ENCODE measurements around the gene RORB.
"Not testable (repeated sequence)": the region's sequence is repeated elsewhere in the genome, so short reads cannot be mapped to it uniquely, and the experiment has no call there.

RORB gene

GRCh38 chr9:74517188-74517587 is 20.1 kb downstream of the RORB start:
- DNase-seq, result no peak

GRCh38 chr9:74519419-74519818 is 22.3 kb downstream of the RORB start:
- DNase-seq, result no peak

- no peak for DNase-seq
These were observed 23.9 kb downstream of the RORB start for GRCh38 chr9:74521009-74521408.

- no peak for DNase-seq
These were observed 27.2 kb downstream of the RORB start for GRCh38 chr9:74524289-74524688.

- DNase-seq, result no peak
These were observed 29.1 kb downstream of the RORB start for GRCh38 chr9:74526215-74526614.

- no peak for DNase-seq
These were observed 30.6 kb downstream of the RORB start for GRCh38 chr9:74527718-74528117.

- DNase-seq, result no peak
These were observed 31.1 kb downstream of the RORB start for GRCh38 chr9:74528207-74528606.

- not testable (repeated sequence) for DNase-seq
These were observed 33.3 kb downstream of the RORB start for GRCh38 chr9:74530458-74530857.

GRCh38 chr9:74533253-74533652 is 36.1 kb downstream of the RORB start:
- DNase-seq, result no peak

- no peak for DNase-seq
These were observed 37.7 kb downstream of the RORB start for GRCh38 chr9:74534841-74535240.

- no peak for DNase-seq
These were observed 46.0 kb downstream of the RORB start for GRCh38 chr9:74543145-74543544.

- no peak for DNase-seq
These were observed 54.1 kb downstream of the RORB start for GRCh38 chr9:74551266-74551665.

GRCh38 chr9:74554751-74555419 is 57.8 kb downstream of the RORB start:
- no peak for DNase-seq

GRCh38 chr9:74555565-74555964 is 58.4 kb downstream of the RORB start:
- DNase-seq, result no peak

- no peak for DNase-seq
These were observed 59.5 kb downstream of the RORB start for GRCh38 chr9:74556685-74557084.

GRCh38 chr9:74557571-74557970 is 60.4 kb downstream of the RORB start:
- DNase-seq, result no peak

GRCh38 chr9:74562611-74563010 is 65.5 kb downstream of the RORB start:
- DNase-seq, result no peak

GRCh38 chr9:74570879-74571512 is 73.9 kb downstream of the RORB start:
- DNase-seq, result no peak

GRCh38 chr9:74573640-74574191 is 76.6 kb downstream of the RORB start:
- DNase-seq, result no peak

GRCh38 chr9:74576176-74576575 is 79.0 kb downstream of the RORB start:
- no peak for DNase-seq

GRCh38 chr9:74577956-74578355 is 80.8 kb downstream of the RORB start:
- DNase-seq, result no peak

- no peak for DNase-seq
These were observed 92.4 kb downstream of the RORB start for GRCh38 chr9:74589576-74589975.

GRCh38 chr9:74595286-74595685 is 98.2 kb downstream of the RORB start:
- DNase-seq, result no peak

GRCh38 chr9:74598874-74599273 is 101.7 kb downstream of the RORB start:
- DNase-seq, result no peak

Measured in activated CD4-positive, CD25-positive, alpha-beta regulatory T cell treated with anti-CD3 and anti-CD28 coated beads, Interleukin-2, amount 50 U/mL, for 72 hours (primary cell).